VCaP (cell line): Measurements from ENCODE around the gene CD274.
A peak's percentile ranks its signal among the peaks of the same experiment; 100 is the strongest.
"Not testable (repeated sequence)": the region's sequence is repeated elsewhere in the genome, so short reads cannot be mapped to it uniquely, and the experiment has no call there.

Experiments used
- H3K27ac ChIP-seq: fragments of 450-650 bp; 2 replicates; pipeline ENCODE4 v1.5.1; 2017
- TF ChIP-seq, protein P1 (sequence below): fragments of 450-650 bp; conservative IDR thresholded peaks from 2 replicates; pipeline ENCODE4 v1.5.1; 2017; ENCODE audit warnings: mild to moderate bottlenecking, moderate library complexity

Gene CD274

DNA sequence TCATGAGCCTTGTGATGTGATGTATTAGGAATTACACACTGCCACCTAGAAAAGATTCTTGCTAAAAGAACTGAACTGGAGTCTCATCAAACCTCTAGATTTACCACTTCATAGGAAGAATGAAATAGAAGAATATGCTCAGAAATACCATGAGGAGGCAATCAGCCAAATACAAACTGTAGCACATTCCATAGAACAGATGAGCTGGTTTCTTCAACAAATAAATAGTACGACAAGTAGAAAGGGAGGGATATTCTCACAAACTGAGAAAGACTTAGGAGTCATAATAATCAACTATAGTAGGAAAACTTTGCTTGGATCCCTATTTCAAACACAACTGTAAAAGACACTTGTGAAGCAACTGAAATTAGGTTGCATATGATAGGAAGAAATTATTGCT is 28.1 kb upstream of the CD274 start:
- no peak overlapping the region for H3K27ac ChIP-seq
- TF ChIP-seq, protein P1, sequence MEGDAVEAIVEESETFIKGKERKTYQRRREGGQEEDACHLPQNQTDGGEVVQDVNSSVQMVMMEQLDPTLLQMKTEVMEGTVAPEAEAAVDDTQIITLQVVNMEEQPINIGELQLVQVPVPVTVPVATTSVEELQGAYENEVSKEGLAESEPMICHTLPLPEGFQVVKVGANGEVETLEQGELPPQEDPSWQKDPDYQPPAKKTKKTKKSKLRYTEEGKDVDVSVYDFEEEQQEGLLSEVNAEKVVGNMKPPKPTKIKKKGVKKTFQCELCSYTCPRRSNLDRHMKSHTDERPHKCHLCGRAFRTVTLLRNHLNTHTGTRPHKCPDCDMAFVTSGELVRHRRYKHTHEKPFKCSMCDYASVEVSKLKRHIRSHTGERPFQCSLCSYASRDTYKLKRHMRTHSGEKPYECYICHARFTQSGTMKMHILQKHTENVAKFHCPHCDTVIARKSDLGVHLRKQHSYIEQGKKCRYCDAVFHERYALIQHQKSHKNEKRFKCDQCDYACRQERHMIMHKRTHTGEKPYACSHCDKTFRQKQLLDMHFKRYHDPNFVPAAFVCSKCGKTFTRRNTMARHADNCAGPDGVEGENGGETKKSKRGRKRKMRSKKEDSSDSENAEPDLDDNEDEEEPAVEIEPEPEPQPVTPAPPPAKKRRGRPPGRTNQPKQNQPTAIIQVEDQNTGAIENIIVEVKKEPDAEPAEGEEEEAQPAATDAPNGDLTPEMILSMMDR = no peak

DNA sequence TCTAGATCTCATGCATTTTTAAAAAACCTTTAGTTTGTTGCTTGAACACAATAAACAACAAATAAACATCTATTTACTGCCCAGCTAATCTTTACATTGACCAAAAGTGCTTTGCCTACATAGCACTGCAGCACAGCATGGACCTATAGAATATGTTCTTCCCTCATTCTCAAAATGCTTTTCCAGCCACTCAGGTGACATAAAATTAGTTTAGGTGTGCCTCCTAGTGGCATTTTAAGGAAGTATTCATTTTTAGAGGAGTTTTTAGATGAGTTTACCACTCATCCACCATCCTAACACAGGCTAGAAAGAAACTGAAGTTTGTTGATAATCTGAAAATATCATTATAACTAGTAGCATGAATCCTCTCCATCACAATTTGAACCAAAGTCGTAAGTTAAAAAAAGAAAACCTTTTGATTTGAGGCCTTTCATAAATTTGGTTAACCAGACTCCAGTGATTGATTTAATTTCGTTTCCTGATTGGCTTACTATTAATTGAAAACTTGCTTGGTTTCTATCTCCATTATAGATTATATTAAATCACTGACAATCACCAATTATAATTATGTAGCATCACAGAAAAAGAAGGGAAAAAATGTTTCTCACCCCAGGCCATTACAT is 25.2 kb upstream of the CD274 start:
- TF ChIP-seq, protein P1 = peak; percentile 83
- no peak overlapping the region for H3K27ac ChIP-seq

DNA sequence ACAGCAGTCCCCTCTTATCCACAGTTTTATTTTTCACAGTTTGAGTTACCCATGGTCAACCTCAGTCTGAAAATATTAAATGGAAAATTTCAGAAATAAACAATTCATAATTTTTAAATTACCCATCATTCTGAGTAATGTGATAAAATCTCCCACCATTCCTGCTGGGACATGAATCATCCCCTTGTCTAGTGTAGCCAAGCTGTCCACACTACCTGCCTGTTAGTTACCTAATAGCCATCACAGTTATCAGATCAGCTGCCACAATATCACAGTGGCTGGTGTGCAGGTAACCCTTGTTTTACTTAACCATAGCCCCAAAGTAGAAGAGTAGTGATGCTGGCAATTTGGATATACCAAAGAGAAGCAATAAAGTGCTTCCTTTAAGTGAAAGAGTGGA is 23.3 kb upstream of the CD274 start:
- TF ChIP-seq, protein P1 = no peak

DNA sequence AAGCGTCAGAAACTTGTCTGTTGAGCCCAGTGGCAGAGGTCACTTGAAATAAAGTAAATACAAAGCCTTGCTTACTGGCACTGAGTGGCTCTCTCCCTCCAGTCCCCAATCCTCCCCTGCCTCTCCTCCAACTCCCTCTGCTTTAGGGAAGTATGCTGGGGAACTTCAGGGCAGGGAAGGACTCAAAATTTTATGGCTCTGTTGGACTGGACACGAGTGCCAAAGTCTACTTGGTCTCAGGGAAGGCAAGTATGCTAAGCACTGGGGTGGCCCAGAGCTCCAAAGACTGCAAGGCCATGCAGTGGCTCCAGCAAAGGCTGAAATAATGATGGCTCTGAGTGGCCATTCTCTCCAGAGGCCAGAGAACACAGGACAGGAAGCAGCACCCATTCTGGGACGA is 22.2 kb upstream of the CD274 start:
- TF ChIP-seq, protein P1 = no peak
- H3K27ac ChIP-seq = no peak overlapping the region

More for the DNA sequence above, 23.3 kb upstream of the CD274 start:
- no peak overlapping the region for H3K27ac ChIP-seq

DNA sequence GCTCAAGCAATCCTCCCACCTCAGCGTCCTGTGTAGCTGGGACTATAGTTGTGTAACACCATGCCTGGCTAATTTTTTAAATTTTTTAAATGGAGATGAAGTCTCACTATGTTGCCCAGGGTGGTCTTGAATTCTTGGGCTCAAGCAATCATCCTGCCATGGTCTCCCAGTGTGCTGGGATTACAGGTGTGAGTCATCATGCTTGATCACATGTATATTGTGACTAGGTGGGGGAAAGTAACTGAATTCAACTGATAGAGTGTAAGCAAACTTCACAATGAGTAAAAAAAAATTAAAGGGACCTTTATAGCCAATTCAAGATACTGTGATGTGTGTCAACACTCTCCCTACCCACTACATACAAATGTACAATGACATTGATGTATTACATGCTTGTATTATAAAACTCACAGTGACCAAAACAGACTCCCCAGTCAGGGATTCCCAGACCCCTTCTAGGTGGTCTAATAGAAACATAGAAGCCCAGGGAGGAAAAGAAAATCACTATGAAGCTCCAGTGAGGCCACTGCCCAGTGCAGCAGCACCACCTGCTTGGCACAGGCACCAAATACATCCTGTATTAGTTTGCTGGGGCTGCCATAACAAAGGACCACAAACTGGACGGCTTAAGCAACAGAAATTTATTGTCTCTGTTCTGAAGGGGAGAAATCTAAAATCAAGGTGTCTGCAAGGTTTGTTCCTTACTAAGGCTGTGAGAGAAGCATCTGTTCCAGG is 21.4 kb upstream of the CD274 start:
- TF ChIP-seq, protein P1 = no peak
- H3K27ac ChIP-seq = no peak overlapping the region

DNA sequence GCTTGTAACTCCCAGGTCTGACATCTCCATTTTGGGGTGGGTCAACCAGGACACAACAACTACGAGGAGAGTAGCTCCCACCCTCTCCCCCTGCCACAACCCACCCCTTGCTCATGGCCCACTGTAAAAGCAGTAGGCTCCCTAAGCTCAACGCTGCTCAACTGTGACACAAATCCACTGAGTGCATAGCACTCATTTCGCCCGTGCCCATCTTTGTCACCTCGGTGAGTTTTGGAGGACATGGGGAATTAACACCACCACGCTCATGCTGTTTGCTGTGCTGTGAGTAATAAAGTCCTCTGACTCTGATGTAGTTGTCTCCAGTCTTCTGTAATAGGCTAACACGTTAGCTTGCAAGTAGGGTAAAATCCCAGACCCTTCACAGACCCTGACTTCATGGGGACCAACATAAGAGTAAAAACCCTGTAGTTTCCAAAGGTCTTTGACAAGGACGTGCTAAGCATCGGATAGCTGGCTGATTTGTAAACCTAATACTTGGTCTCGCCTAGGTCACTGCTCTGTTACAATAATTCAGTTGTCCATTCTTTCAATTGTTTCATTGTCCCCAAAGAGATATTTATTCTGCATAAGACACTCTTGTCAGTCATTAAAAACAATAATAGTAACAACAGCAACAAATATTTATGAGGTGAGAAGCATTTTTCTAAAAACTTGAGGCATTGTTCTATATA is 20.3 kb upstream of the CD274 start:
- TF ChIP-seq, protein P1 = no peak
- H3K27ac ChIP-seq = no peak overlapping the region

DNA sequence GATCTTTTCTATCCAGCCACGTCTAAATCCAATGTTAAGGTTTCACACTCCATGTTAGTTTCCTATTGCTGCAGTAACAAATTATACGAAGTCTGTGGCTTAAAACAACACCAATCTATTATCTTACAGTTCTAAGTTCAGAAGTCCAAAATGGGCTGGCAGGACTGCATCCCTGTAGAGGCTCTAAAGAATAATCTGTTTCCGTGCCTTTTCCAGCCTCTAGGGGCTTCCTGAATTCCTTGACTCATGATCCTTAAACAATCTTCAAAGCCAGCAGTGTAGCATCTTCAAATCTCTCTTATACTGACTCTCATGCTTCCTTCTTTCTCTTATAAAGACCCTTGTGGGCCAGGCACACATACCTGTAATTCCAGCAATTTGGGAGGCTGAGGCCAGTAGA is 19.4 kb upstream of the CD274 start:
- TF ChIP-seq, protein P1 = no peak

DNA sequence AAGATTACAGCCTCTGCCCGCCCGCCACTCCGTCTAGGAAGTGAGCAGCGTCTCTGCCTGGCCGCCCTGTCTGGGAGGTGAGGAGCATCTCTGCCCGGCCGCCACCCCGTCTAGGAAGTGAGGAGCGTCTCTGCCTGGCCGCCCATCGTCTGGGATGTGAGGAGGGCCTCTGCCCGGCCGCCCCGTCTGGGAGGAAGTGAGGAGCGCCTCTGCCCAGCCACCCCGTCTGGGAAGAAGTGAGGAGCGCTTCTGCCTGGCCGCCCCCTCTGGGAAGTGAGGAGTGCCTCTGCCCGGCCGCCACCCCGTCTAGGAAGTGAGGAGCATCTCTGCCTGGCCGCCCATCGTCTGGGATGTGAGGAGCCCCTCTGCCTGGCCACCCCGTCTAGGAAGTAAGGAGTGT is 17.5 kb upstream of the CD274 start:
- H3K27ac ChIP-seq = not testable (repeated sequence)

More for the DNA sequence above, 19.4 kb upstream of the CD274 start:
- H3K27ac ChIP-seq = no peak overlapping the region

DNA sequence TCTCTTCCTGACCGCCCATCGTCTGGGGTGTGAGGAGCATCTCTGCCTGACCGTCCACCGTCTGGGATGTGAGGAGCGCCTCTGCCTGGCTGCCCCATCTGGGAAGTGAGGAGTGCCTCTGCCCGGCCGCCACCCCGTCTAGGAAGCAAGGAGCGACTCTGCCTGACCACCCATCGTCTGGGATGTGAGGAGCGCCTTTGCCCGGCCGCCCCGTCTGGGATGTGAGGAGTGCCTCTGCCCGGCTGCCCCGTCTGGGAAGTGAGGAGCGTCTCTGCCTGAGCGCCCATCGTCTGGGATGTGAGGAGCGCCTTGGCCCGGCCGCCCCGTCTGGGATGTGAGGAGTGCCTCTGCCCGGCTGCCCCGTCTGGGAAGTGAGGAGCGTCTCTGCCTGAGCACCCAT is 17.0 kb upstream of the CD274 start:
- H3K27ac ChIP-seq = not testable (repeated sequence)

DNA sequence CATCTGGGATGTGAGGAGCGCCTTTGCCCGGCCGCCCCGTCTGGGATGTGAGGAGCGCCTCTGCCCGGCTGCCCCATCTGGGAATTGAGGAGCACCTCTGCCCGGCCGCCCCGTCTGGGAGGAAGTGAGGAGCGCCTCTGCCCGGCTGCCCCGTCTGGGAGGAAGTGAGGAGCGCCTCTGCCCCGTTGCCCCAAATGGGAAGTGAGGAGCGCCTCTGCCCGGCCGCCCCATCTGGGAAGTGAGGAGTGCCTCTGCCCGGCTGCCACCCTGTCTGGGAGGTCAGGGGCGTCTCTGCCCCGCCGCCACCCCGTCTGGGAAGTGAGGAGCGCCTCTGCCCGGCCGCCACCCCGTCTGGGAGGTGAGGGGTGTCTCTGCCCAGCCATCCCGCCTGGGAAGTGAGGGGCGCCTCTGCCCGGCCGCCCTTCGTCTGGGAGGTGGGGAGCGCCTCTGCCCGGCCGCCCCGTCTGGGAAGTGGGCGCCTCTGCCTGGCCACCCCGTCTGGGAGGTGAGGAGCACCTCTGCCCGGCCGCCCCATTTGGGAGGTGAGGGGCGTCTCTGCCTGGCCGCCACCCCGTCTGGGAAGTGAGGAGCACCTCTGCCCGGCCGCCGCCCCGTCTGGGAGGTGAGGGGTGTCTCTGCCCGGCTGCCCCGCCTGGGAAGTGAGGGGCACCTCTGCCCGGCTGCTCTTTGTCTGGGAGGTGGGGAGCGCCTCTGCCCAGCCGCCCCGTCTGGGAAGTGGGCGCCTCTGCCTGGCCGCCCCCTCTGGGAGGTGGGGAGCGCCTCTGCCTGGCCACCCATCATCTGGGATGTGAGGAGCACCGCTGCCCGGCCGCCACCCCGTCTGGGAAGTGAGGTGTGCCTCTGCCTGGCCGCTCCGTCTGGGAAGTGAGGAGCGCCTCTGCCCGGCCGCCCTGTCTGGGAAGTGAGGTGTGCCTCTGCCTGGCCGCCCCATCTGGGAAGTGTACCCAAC is 16.2 kb upstream of the CD274 start:
- not testable (repeated sequence) for H3K27ac ChIP-seq
